ENCODE results near the gene TCF3.

TCF3 gene

GRCh38 chr19:1616875-1617274, 35.5 kb downstream of the TCF3 start:
- Histone ChIP-seq H3K9me3 (no peaks in the 10 kb centered on the region), H3K4me3 (no peak overlapping the region), H3K36me3 (peaks cover 36 to 99% (median 67%) of the 10 kb centered on the region in 3 donors), H3K27me3 (no peaks in the 10 kb centered on the region), H3K27ac (no peak overlapping the region), H3K4me1 (peaks cover 0 to 5% (median 0%) of the 10 kb centered on the region in 4 donors)
- TF ChIP-seq, protein P1, sequence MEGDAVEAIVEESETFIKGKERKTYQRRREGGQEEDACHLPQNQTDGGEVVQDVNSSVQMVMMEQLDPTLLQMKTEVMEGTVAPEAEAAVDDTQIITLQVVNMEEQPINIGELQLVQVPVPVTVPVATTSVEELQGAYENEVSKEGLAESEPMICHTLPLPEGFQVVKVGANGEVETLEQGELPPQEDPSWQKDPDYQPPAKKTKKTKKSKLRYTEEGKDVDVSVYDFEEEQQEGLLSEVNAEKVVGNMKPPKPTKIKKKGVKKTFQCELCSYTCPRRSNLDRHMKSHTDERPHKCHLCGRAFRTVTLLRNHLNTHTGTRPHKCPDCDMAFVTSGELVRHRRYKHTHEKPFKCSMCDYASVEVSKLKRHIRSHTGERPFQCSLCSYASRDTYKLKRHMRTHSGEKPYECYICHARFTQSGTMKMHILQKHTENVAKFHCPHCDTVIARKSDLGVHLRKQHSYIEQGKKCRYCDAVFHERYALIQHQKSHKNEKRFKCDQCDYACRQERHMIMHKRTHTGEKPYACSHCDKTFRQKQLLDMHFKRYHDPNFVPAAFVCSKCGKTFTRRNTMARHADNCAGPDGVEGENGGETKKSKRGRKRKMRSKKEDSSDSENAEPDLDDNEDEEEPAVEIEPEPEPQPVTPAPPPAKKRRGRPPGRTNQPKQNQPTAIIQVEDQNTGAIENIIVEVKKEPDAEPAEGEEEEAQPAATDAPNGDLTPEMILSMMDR (IDR thresholded peaks at IDR 0.05): no peak
- DNase-seq: no peak
- intact Hi-C loops (cut with DNase I; ENCODE audit: low total_unique reads): no loop called here

GRCh38 chr19:1616396-1616795, 36.0 kb downstream of the TCF3 start:
- intact Hi-C loops (cut with DNase I; ENCODE audit: low total_unique reads): no loop called here
- H3K36me3 ChIP-seq: peaks cover 41 to 99% (median 67%) of the 10 kb centered on the region in 3 donors
- TF ChIP-seq, protein P1 (IDR thresholded peaks at IDR 0.05): no peak
- H3K9me3 ChIP-seq: no peaks in the 10 kb centered on the region
- H3K4me3 ChIP-seq: no peak overlapping the region
- DNase-seq: no peak
- no peaks in the 10 kb centered on the region for H3K27me3 ChIP-seq
- no peak overlapping the region for H3K27ac ChIP-seq
- peaks cover 0 to 5% (median 0%) of the 10 kb centered on the region in 4 donors for H3K4me1 ChIP-seq

DNA sequence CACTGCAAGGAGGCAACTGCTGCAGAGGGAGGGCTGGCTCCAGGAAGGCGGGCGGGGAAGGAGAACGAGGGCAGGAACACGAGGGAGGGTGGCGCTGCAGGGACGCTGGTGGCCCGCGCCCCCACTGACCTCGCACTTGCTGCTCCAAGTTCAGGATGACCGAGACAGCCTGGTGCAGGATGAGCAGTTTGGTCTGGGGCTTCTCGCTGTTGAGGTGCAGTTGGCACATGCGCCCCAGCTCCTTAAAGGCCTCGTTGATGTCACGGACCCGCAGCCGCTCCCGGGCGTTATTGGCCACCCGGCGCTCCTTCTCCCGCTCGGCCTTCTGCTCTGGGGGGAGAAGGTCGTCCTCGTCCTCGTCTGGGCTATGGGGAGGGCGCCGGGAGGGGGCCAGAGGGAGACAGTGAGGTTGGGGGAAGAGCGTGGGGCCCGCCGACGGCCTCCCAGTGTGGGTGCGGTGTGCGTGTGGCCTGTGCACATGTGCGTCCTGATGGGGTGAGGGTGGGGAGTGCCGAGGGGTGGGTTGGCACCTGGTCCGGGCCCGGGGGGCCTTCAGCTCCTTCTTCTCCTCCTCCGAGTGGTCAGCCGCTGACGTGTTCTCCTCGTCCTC, 37.2 kb downstream of the TCF3 start:
- H3K4me3 ChIP-seq: no peak overlapping the region
- peaks cover 53 to 99% (median 69%) of the 10 kb centered on the region in 3 donors for H3K36me3 ChIP-seq
- H3K27ac ChIP-seq: no peak overlapping the region
- peaks cover 0 to 5% (median 0%) of the 10 kb centered on the region in 4 donors for H3K4me1 ChIP-seq
- TF ChIP-seq, protein P1 (IDR thresholded peaks at IDR 0.05): no peak
- no peaks in the 10 kb centered on the region for H3K9me3 ChIP-seq
- intact Hi-C loops (cut with DNase I; ENCODE audit: low total_unique reads): no loop called here
- no peak for DNase-seq
- no peaks in the 10 kb centered on the region for H3K27me3 ChIP-seq

DNA sequence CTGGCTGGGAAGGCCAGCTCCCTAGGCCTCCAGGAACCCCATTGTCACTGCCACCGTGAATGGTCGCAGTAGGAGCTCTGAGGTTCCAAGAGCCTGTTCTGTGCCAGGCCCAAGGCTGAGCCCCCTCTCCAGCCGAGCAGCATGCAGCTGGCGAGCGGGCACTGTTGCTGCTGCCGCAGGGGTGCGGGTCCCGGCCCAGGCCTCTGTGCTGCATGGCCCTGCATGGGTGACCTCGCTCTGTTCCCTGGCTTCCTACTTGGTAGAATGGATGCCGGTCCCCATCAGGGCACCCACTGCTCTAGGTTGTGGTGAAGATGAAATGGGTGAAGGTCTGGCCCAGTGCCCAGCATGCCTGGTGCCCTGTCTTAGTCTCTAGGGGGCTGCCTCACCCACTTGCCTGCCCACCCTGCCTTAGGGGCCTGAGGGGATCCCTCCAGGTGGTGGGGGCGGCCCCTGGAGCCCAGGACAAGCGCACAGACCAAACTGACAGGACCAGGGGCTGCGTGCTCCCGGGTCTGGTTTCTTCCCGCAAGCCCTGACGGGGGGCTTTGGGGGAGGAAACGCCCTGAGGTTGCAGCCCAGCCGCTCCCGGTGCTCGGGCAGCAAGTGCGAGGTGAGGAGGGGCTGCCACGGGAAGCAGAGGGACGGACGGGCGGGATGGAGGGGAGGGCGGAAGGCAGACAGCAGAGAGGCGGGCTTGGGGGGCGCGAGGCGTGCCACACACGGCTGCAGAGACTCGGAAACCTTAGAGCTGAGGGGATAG, 38.4 kb downstream of the TCF3 start:
- Histone ChIP-seq H3K9me3 (no peaks in the 10 kb centered on the region), H3K4me3 (no peak overlapping the region), H3K27me3 (no peaks in the 10 kb centered on the region), H3K4me1 (peaks cover 0 to 5% (median 0%) of the 10 kb centered on the region in 4 donors), H3K27ac (no peak overlapping the region), H3K36me3 (peaks cover 53 to 99% (median 61%) of the 10 kb centered on the region in 3 donors)
- DNase-seq: no peak
- TF ChIP-seq, protein P1 (IDR thresholded peaks at IDR 0.05): no peak
- intact Hi-C loops (cut with DNase I; ENCODE audit: low total_unique reads): no loop called here

GRCh38 chr19:1613146-1613545, 39.3 kb downstream of the TCF3 start:
- peaks cover 0 to under 1% (median 0%) of the 10 kb centered on the region in 4 donors for H3K4me1 ChIP-seq
- H3K27me3 ChIP-seq: no peaks in the 10 kb centered on the region
- H3K27ac ChIP-seq: no peak overlapping the region
- no peak overlapping the region for H3K4me3 ChIP-seq
- intact Hi-C loops (cut with DNase I; ENCODE audit: low total_unique reads): no loop called here
- no peaks in the 10 kb centered on the region for H3K9me3 ChIP-seq
- peaks cover 49 to 92% (median 57%) of the 10 kb centered on the region in 3 donors for H3K36me3 ChIP-seq
- TF ChIP-seq, protein P1 (IDR thresholded peaks at IDR 0.05): no peak
- DNase-seq: no peak

All from tibial artery (tissue), 4 donors.